Measurements from ENCODE around the gene SERP2. TPM values are rescaled to one million over a fixed set of nuclear protein-coding genes. Genes with fewer than 3 reads are reported as not detected.

The SERP2 gene
- total RNA-seq, 1 experiment from 2014 or later, result 1.8 TPM

DNA sequence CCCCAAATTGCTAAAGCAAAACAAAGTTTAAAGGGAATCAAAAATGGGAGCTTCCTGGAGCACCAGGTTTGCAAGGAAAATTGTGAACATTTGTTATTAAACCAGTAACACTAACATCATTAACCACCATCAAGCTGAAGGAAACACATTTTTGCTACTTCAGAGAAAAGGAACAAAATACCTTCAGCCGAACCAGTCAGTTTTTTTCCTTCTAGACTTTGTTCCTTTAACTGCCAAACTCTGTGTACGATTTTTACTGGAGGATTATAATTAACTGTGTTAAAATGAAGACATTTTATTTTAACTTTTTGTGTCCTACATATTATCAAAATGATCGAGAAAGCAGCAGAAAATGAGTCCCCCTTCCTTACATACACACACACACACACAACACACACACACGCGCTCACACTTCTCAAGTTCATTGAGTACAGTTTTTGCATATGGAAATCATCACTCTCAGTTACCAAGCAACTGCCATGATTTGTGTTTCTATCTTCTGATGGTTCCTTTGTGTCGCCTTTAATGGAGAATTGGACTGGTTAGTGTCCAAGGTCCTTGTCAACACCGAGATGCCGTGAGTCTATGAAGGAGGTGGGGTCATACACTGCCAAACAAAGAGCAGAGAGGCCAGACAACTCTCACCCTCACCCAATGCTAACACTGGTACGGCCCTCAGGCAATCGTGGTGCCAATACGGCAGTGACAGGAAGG, 9.8 kb upstream of the SERP2 start:
- no peak overlapping the region for H2BK20ac ChIP-seq (ENCODE audit: low read depth, low read length, poor library complexity, severe bottlenecking)
- Mint-ChIP-seq H3K9me3 (no peaks in the 10 kb centered on the region), H3K4me1 (peaks cover 0 to 4% of the 10 kb centered on the region in 2 experiments; a peak in 2 of 4 replicates), H3K4me3 (no peak overlapping the region), H3K36me3 (ENCODE audit: insufficient read depth in 1 of 3, low read depth in 3 of 3) (no peaks in the 10 kb centered on the region), H3K27ac (no peak overlapping the region; a peak in 1 of 7 replicates), H3K27me3 (ENCODE audit: low read depth) (no peaks in the 10 kb centered on the region; the same call in 1 of the 2 replicates)
- H2BK5ac ChIP-seq (ENCODE audit: insufficient read length, low read length), result no peak overlapping the region
- no peak overlapping the region for H4K8ac ChIP-seq (replicated peaks; ENCODE audit: insufficient read length, low read depth, low read length)
- no CpG with 5 or more reads among the region's 11 CpGs for WGBS (ENCODE audit: extremely low coverage, insufficient read length, low lambda C conversion rate)
- DNase-seq, result no peak
- H2AFZ ChIP-seq (ENCODE audit: low read length), result no peak overlapping the region
- TF ChIP-seq, protein P1, sequence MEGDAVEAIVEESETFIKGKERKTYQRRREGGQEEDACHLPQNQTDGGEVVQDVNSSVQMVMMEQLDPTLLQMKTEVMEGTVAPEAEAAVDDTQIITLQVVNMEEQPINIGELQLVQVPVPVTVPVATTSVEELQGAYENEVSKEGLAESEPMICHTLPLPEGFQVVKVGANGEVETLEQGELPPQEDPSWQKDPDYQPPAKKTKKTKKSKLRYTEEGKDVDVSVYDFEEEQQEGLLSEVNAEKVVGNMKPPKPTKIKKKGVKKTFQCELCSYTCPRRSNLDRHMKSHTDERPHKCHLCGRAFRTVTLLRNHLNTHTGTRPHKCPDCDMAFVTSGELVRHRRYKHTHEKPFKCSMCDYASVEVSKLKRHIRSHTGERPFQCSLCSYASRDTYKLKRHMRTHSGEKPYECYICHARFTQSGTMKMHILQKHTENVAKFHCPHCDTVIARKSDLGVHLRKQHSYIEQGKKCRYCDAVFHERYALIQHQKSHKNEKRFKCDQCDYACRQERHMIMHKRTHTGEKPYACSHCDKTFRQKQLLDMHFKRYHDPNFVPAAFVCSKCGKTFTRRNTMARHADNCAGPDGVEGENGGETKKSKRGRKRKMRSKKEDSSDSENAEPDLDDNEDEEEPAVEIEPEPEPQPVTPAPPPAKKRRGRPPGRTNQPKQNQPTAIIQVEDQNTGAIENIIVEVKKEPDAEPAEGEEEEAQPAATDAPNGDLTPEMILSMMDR (conservative IDR thresholded peaks at IDR 0.05), result no peak
- H3K14ac ChIP-seq (ENCODE audit: insufficient read depth, low read length), result no peak overlapping the region
- no peak overlapping the region for H2BK12ac ChIP-seq (ENCODE audit: insufficient read length, low read depth, low read length)
- no peaks in the 10 kb centered on the region for H4K20me1 ChIP-seq (ENCODE audit: control insufficient read depth, insufficient read depth, insufficient read length)
- H4K91ac ChIP-seq (ENCODE audit: insufficient read length, low read depth, low read length), result no peak overlapping the region
- no peaks in the 10 kb centered on the region for H3K27me3 ChIP-seq (ENCODE audit: insufficient read depth, low read length)
- no peaks in the 10 kb centered on the region for H3K9me3 ChIP-seq (ENCODE audit: control insufficient read depth, low read depth, low read length)
- no peak overlapping the region for H3K23ac ChIP-seq (ENCODE audit: insufficient read length, low read depth, low read length)
- no peaks in the 10 kb centered on the region for H3K23me2 ChIP-seq (ENCODE audit: insufficient read length, low read depth, low read length, poor library complexity, severe bottlenecking)
- H2AK5ac ChIP-seq (ENCODE audit: insufficient read length, low read length), result no peak overlapping the region
- H3K79me1 ChIP-seq (ENCODE audit: insufficient read depth, low read depth, low read length, poor library complexity, severe bottlenecking), result no peaks in the 10 kb centered on the region
- no peak overlapping the region for H3K9ac ChIP-seq (ENCODE audit: extremely low read depth, insufficient read length, low read length)
- no peak overlapping the region for H3K4ac ChIP-seq (ENCODE audit: low read depth, low read length)
- no peak overlapping the region for H2BK15ac ChIP-seq (ENCODE audit: low read depth, low read length)
- no peaks in the 10 kb centered on the region for H3K4me1 ChIP-seq (ENCODE audit: insufficient read depth, low read length)
- no peak overlapping the region for H3K56ac ChIP-seq (ENCODE audit: insufficient read length, low read depth, low read length)
- H3K4me2 ChIP-seq (ENCODE audit: insufficient read depth, insufficient read length, low read length), result no peak overlapping the region
- no peak overlapping the region for H2BK120ac ChIP-seq (ENCODE audit: low read depth, low read length, poor library complexity, severe bottlenecking)
- H3K27ac ChIP-seq (ENCODE audit: insufficient read length, low read depth, low read length), result no peak overlapping the region
- H3K79me2 ChIP-seq (ENCODE audit: insufficient read depth, low read length), result no peaks in the 10 kb centered on the region
- no peak overlapping the region for H4K5ac ChIP-seq (ENCODE audit: insufficient read length, low read depth, low read length)
- H3K18ac ChIP-seq (ENCODE audit: insufficient read length, low read depth, low read length), result no peak overlapping the region
- H3T11ph ChIP-seq (ENCODE audit: low read length), result no peak overlapping the region
